GM06990 (cell line): ENCODE data around the gene SDCCAG8.

Experiments used
- DNase-seq: peaks from one replicate; pipeline ENCODE4 v3.0.0-alpha.2; 2011; ENCODE audit not compliant: insufficient read length; ENCODE audit errors: extremely low read depth
- H3K27me3 ChIP-seq: replicated peaks from 2 replicates; pipeline ENCODE4 v1.6.0; 2011; ENCODE audit warnings: low read length; ENCODE audit not compliant: control insufficient read depth, insufficient read depth
- H3K36me3 ChIP-seq: 2 replicates; pipeline ENCODE4 v1.5.1; 2011; ENCODE audit warnings: low read length; ENCODE audit not compliant: control insufficient read depth, insufficient read depth
- H3K4me3 ChIP-seq: replicated peaks from 2 replicates; pipeline ENCODE4 v1.5.1; 2011; ENCODE audit warnings: low read depth, mild to moderate bottlenecking, control low read depth, low read length
- CTCF ChIP-seq: IDR thresholded peaks from 2 replicates; pipeline ENCODE4 v1.5.1; 2011; ENCODE audit warnings: low read length, control low read depth, mild to moderate bottlenecking, inconsistent platforms; ENCODE audit not compliant: insufficient read depth, poor library complexity, severe bottlenecking

The SDCCAG8 gene

GRCh38 chr1:243490748-243491686, 235.2 kb downstream of the SDCCAG8 start:
- H3K27me3 ChIP-seq: no peaks in the 10 kb centered on the region
- no peak overlapping the region for H3K4me3 ChIP-seq
- TF ChIP-seq CTCF: no peak
- no peaks in the 10 kb centered on the region; the same call in 1 of the 2 replicates for H3K36me3 ChIP-seq
- DNase-seq: no peak

GRCh38 chr1:243493156-243494129, 237.6 kb downstream of the SDCCAG8 start:
- no peaks in the 10 kb centered on the region; the same call in 1 of the 2 replicates for H3K36me3 ChIP-seq
- H3K27me3 ChIP-seq: no peaks in the 10 kb centered on the region
- TF ChIP-seq CTCF: no peak
- no peak for DNase-seq
- no peak overlapping the region for H3K4me3 ChIP-seq

- DNase-seq: no peak
Measured at GRCh38 chr1:243494741-243495431, 239.0 kb downstream of the SDCCAG8 start.

DNA sequence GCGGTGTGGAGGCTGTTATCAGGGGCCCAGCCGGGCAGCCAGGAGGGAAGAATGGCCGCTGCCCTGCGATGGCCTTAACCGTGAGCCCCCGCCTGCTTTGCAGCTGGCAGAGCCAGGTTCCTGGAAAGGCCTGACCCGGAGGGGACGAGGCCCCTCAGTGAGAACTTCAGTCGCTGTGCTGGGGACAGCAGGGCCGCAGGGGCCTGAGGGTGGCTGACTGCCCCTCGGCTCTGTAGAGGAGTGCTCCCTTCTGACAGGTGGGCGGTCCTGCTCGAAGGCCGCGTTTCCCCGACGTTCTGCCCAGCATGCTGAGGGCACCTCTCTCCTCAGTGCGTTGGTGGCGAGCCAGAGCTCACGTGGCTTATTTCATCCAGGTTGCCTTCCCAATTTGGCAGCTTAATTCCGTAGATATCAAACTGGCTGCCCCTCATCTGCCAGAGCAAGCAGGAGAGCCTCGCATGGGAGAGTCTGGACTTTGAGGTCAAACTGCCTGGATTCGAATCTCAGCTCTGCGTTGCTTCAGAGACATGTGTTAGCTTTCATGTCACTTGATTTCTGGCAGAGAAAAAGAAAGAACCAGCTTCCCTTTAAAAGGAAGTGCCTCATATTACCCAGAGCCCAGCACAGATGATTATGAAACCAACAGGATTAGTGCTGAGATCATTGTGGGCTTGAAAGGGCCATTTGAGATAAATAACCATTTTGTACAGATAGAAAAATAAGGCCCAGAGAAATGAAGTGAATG, 239.8 kb downstream of the SDCCAG8 start:
- TF ChIP-seq CTCF: no peak
- no peaks in the 10 kb centered on the region for H3K27me3 ChIP-seq
- H3K4me3 ChIP-seq: no peak overlapping the region
- no peak for DNase-seq
- no peaks in the 10 kb centered on the region; the same call in 1 of the 2 replicates for H3K36me3 ChIP-seq

More at GRCh38 chr1:243494741-243495431, 239.0 kb downstream of the SDCCAG8 start:
- H3K36me3 ChIP-seq: no peaks in the 10 kb centered on the region; the same call in 1 of the 2 replicates
- TF ChIP-seq CTCF: no peak
- H3K4me3 ChIP-seq: no peak overlapping the region
- H3K27me3 ChIP-seq: no peaks in the 10 kb centered on the region
